Panc1 (cell line): ENCODE measurements around the gene EBNA1BP2. TPM values are rescaled to one million over a fixed set of nuclear protein-coding genes. Genes with fewer than 3 reads are reported as not detected.

ENCODE experiments used
- ATAC-seq: fragments of 200-7000 bp; cut with Tn5 transposase; 2 replicates; pipeline ENCODE4 v1.9.1; 2020; ENCODE audit warnings: mild to moderate bottlenecking, moderate library complexity
- BruUV-seq: library from RNA; stranded (reverse); fragments of 400-500 nt; replicated peaks from 2 replicates; lab custom pipeline; 2021; lab: Mats Ljungman, UMichigan
- CTCF ChIA-PET: fragments of 300-600 bp; sonication (Branson Sonifier 250); formaldehyde crosslinking; loops from one replicate; lab custom pipeline; 2022; ENCODE audit warnings: antibody characterized with exemption; lab: Charles Lee
- POLR2A ChIA-PET: fragments of 300-600 bp; sonication (Branson Sonifier 250); formaldehyde crosslinking; loops from one replicate; lab custom pipeline; 2022; ENCODE audit warnings: antibody characterized with exemption; lab: Charles Lee
- DNase-seq: peaks from one replicate; pipeline ENCODE4 v3.0.0-alpha.2; 2010; ENCODE audit warnings: low read depth, low spot score
- H3K27ac ChIP-seq: 2 replicates; pipeline ENCODE4 v1.5.1; 2011; ENCODE audit warnings: mild to moderate bottlenecking, low read length, inconsistent platforms
- H3K27me3 ChIP-seq: fragments of 200-500 bp; sonication (Bioruptor generic); 2 replicates; pipeline ENCODE4 v1.6.0; 2014; ENCODE audit warnings: low read length, inconsistent platforms; ENCODE audit not compliant: control insufficient read depth, insufficient read depth
- H3K36me3 ChIP-seq: fragments of 200-500 bp; sonication (Bioruptor generic); 2 replicates; pipeline ENCODE4 v1.5.1; 2014; ENCODE audit warnings: inconsistent platforms, mild to moderate bottlenecking, low read length, moderate library complexity; ENCODE audit not compliant: control insufficient read depth, insufficient read depth
- H3K4me1 ChIP-seq: 2 replicates; pipeline ENCODE4 v1.5.1; 2011; ENCODE audit warnings: inconsistent platforms, mild to moderate bottlenecking, low read length, moderate library complexity; ENCODE audit not compliant: control insufficient read depth, insufficient read depth
- H3K4me3 ChIP-seq, 2 experiments: 2 replicates each; pipeline ENCODE4 v1.5.1; 2011 to 2012; ENCODE audit warnings: low read depth in 2 of 2, low read length in 2 of 2, mild to moderate bottlenecking in 2 of 2, inconsistent platforms in 1 of 2, moderate library complexity in 1 of 2
- H3K9me3 ChIP-seq: fragments of 200-500 bp; sonication (Bioruptor generic); 2 replicates; pipeline ENCODE4 v1.5.1; 2014; ENCODE audit warnings: low read depth, mild to moderate bottlenecking, inconsistent platforms, low read length, moderate library complexity; ENCODE audit not compliant: control insufficient read depth, insufficient read depth
- CTCF ChIP-seq: fragments of 450-650 bp; IDR thresholded peaks from 2 replicates; pipeline ENCODE4 v1.5.1; 2017; ENCODE audit warnings: mild to moderate bottlenecking
- POLR2AphosphoS5 ChIP-seq: IDR thresholded peaks from 2 replicates; pipeline ENCODE4 v1.6.1; 2012; ENCODE audit warnings: mild to moderate bottlenecking, low read depth, low read length, moderate library complexity
- REST ChIP-seq, 2 experiments: IDR thresholded peaks; 2 replicates each; pipeline ENCODE4 v1.6.1; 2011 to 2012; ENCODE audit warnings: low read depth in 2 of 2, control low read depth in 1 of 2, low read length in 1 of 2, mild to moderate bottlenecking in 1 of 2, moderate library complexity in 1 of 2; ENCODE audit not compliant: insufficient read depth in 1 of 2
- SIN3A ChIP-seq: IDR thresholded peaks from 2 replicates; pipeline ENCODE4 v1.6.1; 2012; ENCODE audit warnings: low read depth, mild to moderate bottlenecking, low read length, moderate library complexity, borderline replicate concordance; ENCODE audit not compliant: insufficient read depth
- TCF7L2 ChIP-seq: IDR thresholded peaks from 2 replicates; pipeline ENCODE4 v1.6.1; 2011; ENCODE audit warnings: mild to moderate bottlenecking, low read depth, low read length, inconsistent platforms
- in situ Hi-C: cut with HindIII; loops from 2 replicates; pipeline ENCODE4 v1.10.0; 2016; ENCODE audit warnings: low sequenced_read_pairs, low pct_unique_long_range_greater_than_20kb
- intact Hi-C: fragments of 100-400 bp; cut with micrococcal nuclease; formaldehyde crosslinking; loops from one replicate; pipeline ENCODE4 v1.10.0; 2022; ENCODE audit not compliant: unreplicated experiment
- total RNA-seq: library from RNA; stranded (reverse); gene quantifications from one replicate; pipeline ENCODE4 v1.2.1, GENCODE V29; 2021; ENCODE audit not compliant: unreplicated experiment

The EBNA1BP2 gene
- total RNA-seq, 1 experiment from 2014 or later, result 144 TPM

- no peaks in the 10 kb centered on the region for H3K36me3 ChIP-seq
- H3K9me3 ChIP-seq, result peaks cover 17% of the 10 kb centered on the region; the same call in 1 of the 2 replicates
- H3K4me1 ChIP-seq, result no peaks in the 10 kb centered on the region
- H3K27me3 ChIP-seq, result no peaks in the 10 kb centered on the region
- ATAC-seq (no peak), DNase-seq (no peak)
- no peak overlapping the region for H3K4me3 ChIP-seq
- TF ChIP-seq CTCF (no peak), TCF7L2 (no peak), SIN3A (no peak), REST (IDR thresholded peaks at IDR 0.05; ENCODE audit: insufficient read depth in 1 of 2, low read depth in 2 of 2, low read length in 1 of 2) (no peak)
- BruUV-seq, result no TSS peak
- in situ Hi-C loops, result no loop called here
- intact Hi-C loops, result no loop called here
- ChIA-PET CTCF (no interaction called here), POLR2A (no interaction called here)
- H3K27ac ChIP-seq, result no peak overlapping the region
These were observed 22.4 kb upstream of the EBNA1BP2 start for GRCh38 chr1:43194509-43194908.

- POLR2A ChIA-PET, result no interaction called here
- Histone ChIP-seq H3K4me1 (no peaks in the 10 kb centered on the region), H3K4me3 (no peak overlapping the region), H3K27ac (no peak overlapping the region), H3K9me3 (peaks cover 1% of the 10 kb centered on the region; the same call in 1 of the 2 replicates), H3K36me3 (no peaks in the 10 kb centered on the region), H3K27me3 (no peaks in the 10 kb centered on the region)
- no TSS peak for BruUV-seq
- intact Hi-C loops, result no loop called here
- ATAC-seq, result no peak
- no peak for DNase-seq
- CTCF ChIA-PET, result no interaction called here
- TF ChIP-seq TCF7L2 (no peak), CTCF (no peak), REST (IDR thresholded peaks at IDR 0.05; ENCODE audit: insufficient read depth in 1 of 2, low read depth in 2 of 2, low read length in 1 of 2) (no peak), POLR2AphosphoS5 (no peak), SIN3A (no peak)
- in situ Hi-C loops, result no loop called here
These were observed 16.0 kb upstream of the EBNA1BP2 start for GRCh38 chr1:43188106-43188505.
